GM12872 (cell line): Measurements from ENCODE around the gene PSD4.

Experiments used
- TF ChIP-seq, protein P1 (sequence below): IDR thresholded peaks from 3 replicates; pipeline ENCODE4 v1.5.1; 2011; ENCODE audit warnings: low read depth, mild to moderate bottlenecking, low read length, moderate library complexity; ENCODE audit not compliant: insufficient read depth

The PSD4 gene

DNA sequence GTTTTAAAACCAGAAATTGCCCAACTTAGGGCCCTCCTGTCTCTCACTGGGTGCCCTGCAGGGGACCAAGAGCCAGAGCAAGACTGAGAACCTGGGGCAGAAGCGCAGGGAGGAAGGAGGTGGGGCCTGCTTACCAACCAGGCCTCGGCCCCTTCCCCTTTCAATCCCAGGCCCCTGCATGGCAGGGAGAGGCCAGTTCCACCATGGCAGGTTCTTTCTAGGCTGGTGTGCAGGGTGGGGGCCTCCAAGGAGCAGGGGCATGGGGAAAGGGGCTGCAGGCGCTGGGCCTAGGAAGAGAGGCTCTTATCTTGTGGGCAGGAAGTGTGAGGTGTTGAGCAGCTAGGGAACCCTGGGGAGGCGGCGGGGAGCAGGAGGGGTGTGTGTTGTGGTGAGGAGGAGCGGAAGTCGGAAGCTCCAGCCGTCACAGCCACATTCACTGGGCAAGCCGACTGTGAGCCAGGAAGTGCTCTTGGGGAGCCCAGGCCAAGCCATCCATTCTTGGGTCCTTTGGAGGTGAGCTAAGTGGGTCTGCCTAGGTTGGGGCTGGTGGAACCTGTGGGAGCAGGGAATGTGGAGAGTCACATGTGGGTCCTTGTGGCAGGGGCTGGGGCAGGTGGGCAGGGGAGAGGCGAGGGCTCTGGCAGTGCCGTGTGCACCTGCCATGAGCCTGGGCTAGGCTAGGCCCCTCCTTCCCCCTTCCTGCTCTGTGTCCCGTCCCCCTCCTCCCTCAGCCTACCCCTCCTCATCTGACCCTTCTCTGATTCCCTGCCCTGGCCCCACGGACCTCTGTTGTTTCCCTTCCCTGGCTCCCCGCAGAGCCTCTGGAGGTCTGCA, at the start of gene PSD4:
Gene PSD4, plus strand, starts transcription at position 430 of the 834 bp plus-strand sequence. CDS start 8,486 bp downstream, outside the sequence.
- TF ChIP-seq, protein P1, sequence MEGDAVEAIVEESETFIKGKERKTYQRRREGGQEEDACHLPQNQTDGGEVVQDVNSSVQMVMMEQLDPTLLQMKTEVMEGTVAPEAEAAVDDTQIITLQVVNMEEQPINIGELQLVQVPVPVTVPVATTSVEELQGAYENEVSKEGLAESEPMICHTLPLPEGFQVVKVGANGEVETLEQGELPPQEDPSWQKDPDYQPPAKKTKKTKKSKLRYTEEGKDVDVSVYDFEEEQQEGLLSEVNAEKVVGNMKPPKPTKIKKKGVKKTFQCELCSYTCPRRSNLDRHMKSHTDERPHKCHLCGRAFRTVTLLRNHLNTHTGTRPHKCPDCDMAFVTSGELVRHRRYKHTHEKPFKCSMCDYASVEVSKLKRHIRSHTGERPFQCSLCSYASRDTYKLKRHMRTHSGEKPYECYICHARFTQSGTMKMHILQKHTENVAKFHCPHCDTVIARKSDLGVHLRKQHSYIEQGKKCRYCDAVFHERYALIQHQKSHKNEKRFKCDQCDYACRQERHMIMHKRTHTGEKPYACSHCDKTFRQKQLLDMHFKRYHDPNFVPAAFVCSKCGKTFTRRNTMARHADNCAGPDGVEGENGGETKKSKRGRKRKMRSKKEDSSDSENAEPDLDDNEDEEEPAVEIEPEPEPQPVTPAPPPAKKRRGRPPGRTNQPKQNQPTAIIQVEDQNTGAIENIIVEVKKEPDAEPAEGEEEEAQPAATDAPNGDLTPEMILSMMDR: 0 out of 3 replicates have a peak, but pooled peaks have one; percentile 28

DNA sequence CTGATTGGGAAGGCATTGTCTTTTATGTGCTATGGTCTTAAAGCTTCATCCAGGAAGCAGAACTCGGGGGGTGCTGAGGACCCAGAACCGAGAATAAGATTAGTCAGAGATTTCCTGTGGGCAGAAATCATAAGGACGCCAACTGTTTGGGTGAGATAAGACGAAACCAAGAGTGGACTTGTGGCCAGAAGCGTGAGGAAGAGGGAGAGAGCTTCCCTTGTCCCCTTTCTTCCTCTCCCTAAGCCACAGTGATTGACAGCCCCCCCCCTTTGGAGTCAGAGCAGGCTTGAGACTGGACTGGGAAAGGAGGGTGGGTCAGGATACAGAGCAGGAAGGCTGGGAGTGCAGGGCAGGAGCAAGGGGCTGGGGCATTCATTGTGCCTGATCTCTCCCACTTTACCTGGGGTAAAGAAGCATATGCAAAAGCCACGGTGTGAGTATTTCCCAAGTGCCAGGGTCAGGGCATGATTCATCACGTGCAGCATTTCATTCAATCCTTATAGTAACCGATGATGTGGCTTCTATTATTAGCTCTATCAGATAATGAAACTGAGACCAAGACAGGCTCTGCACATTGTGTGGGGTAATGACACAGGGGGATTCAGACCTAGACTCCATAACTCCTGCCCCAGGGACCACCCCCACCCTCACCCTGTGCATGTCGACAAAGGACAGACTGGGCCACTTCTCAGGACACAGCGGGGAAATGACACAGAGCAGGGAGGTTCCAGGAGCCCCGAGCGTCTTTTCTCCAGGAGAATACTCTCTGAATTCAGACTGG, 49.4 kb upstream of the PSD4 start:
- TF ChIP-seq, protein P1: no peak

DNA sequence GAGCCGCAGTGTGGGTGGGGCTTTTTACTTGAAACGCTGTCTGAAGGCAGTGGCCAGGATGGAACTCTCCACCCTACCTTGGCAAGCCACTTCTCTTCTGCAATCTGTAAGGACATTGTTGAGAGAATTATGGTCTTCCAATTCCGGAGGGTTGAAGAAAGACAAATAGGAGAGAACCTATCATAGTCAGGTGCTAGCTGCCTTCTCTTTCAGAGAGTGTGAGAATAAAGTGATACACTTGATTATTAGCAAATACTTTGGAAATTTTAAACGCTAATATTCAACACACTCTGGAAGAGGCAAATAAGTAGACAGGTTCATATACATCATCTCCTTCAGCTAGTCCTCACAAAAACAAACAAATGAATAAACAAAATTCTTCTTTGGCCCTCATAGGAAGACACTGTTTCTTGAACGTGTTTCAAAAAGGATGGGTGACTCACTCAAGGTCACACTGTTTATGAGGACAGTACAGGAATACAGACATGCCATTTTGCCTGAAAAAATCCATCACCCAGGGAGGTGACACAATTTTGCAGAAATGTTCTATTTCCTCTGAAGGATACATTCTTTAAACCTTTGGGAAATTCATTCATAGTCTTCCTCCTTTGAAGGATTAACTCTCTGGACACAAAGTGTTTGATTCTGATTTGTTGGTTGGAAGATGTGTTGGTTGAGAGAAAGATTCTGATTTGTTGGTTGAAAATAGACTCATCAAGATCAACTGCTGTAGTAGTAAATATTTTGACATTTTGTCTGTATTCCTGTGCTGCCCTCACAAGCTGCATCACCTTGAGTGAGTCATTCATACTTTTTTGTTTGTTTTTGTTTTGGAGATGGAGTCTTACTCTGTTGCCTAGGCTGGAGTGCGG, 48.6 kb upstream of the PSD4 start:
- TF ChIP-seq, protein P1: no peak

DNA sequence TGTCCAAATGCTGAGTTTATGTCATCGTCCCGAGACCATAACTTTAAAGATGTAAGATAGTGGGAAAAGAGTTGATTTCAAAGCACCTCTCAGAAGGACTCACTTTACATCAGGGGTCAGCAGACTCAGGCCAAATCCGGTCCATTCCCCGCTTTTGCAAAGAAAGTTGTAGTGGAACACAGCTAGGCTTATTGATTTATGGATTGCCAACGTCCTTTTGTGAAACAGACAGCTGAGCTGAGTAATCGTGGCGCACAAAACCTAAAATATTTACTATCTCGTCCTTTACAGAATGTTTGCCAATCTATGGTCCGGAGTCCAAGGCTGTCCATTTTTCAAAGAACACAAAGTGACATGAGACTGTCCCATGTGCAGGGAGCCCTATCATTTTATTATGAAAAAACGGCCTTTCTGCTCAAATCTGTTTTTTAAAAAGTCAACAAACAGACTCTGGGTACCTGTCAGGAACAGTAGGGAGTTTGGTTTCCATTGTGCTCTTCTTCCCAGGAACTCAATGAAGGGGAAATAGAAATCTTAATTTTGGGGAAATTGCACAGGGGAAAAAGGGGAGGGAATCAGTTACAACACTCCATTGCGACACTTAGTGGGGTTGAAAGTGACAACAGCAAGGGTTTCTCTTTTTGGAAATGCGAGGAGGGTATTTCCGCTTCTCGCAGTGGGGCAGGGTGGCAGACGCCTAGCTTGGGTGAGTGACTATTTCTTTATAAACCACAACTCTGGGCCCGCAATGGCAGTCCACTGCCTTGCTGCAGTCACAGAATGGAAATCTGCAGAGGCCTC, 46.7 kb upstream of the PSD4 start, which contains the start of gene IL1RN:
Gene IL1RN, plus strand, starts transcription at position 754 of the 801 bp plus-strand sequence. Its CDS starts 27 bp downstream, at position 781.
- TF ChIP-seq, protein P1: no peak

DNA sequence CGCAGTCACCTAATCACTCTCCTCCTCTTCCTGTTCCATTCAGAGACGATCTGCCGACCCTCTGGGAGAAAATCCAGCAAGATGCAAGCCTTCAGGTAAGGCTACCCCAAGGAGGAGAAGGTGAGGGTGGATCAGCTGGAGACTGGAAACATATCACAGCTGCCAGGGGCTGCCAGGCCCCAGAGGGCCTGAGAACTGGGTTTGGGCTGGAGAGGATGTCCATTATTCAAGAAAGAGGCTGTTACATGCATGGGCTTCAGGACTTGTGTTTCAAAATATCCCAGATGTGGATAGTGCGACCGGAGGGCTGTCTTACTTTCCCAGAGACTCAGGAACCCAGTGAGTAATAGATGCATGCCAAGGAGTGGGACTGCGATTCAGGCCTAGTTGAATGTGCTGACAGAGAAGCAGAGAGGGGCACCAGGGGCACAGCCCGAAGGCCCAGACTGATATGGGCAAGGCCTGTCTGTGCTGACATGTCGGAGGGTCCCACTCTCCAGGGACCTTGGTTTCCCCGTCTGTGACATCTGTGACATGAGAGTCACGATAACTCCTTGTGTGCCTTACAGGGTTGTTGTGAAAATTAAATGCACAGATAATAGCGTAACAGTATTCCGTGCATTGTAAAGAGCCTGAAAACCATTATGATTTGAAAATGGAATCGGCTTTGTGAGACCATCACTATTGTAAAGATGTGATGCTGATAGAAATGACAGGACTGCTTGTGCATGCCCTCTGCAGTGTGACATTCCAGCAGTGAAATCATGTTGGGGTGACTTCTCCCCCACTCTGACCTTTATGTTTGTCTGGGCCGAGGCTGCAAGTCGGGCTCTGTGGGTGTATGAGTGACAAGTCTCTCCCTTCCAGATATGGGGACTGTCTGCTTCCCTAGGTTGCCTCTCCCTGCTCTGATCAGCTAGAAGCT, 45.9 kb upstream of the PSD4 start:
- TF ChIP-seq, protein P1: no peak

DNA sequence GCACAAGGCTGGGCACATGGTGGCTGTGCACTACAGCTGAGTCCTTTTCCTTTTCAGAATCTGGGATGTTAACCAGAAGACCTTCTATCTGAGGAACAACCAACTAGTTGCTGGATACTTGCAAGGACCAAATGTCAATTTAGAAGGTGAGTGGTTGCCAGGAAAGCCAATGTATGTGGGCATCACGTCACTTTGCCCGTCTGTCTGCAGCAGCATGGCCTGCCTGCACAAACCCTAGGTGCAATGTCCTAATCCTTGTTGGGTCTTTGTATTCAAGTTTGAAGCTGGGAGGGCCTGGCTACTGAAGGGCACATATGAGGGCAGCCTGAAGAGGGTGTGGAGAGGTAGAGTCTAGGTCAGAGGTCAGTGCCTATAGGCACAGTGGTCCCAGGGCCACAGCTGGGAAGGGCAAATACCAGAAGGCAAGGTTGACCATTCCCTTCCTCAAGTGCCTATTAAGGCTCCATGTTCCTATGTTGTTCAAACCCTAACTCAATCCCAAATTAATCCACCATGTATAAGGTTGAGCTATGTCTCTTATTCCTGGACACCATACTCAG, 44.2 kb upstream of the PSD4 start:
- TF ChIP-seq, protein P1: no peak
